ENCODE results near the gene SKAP2. TPM values are rescaled to one million over a fixed set of nuclear protein-coding genes. Genes with fewer than 3 reads are reported as not detected.

SKAP2 gene
- total RNA-seq, 2 experiments from 2014 or later: 18.6 to 21.3 TPM

DNA sequence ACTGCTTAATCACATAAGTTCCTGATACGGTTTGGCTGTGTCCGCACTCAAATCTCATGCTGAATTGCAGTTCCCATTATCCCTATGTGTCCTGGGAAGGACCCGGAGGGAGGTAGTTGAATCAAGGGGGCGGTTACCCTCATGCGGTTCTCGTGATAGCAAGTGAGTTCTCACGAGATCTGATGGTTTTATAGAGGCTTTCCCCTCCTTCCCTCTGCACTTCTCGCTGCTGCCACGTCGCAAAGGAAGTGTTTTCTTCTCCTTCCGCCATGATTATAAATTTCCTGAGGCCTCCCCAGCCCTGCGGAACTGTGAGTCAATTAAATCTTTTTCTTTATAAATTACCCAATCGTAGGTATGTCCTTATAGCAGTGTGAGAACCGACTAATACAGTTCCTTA, 226.2 kb downstream of the SKAP2 start:
- CTCF ChIA-PET: no interaction called here
- Mint-ChIP-seq H3K27me3 (peaks cover 22% of the 10 kb centered on the region), H3K36me3 (no peaks in the 10 kb centered on the region), H3K4me1 (peaks cover 10% of the 10 kb centered on the region), H3K27ac (no peak overlapping the region), H3K9me3 (ENCODE audit: low read depth) (no peaks in the 10 kb centered on the region), H3K4me3 (no peak overlapping the region)
- ATAC-seq (no peak), DNase-seq (no peak)

DNA sequence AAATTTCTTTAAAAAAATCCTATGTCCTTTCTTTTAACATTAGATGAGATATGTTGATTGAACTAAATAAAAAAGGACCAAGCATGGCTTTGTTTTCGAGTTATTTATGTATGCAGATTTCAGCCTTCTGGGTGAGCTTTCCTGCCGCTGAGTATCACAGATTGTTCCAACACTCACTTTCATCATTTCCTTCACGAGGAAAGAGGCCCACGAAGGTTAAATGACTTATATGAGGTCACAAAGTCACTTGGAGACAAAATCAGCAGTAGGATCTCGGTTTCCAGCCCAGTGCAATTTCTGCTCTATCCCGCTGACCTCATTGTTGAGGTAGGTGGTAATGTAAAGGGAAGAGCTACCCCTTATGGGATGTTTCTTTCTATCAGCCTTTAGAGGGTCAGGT, 226.8 kb downstream of the SKAP2 start:
- no peak overlapping the region for H3K4me3 Mint-ChIP-seq
- ATAC-seq: no peak
- H3K27ac Mint-ChIP-seq: no peak overlapping the region
- H3K4me1 Mint-ChIP-seq: peaks cover 10% of the 10 kb centered on the region
- H3K36me3 Mint-ChIP-seq: no peaks in the 10 kb centered on the region
- peaks cover 22% of the 10 kb centered on the region for H3K27me3 Mint-ChIP-seq
- H3K9me3 Mint-ChIP-seq (ENCODE audit: low read depth): no peaks in the 10 kb centered on the region
- no peak for DNase-seq
- CTCF ChIA-PET: no interaction called here

DNA sequence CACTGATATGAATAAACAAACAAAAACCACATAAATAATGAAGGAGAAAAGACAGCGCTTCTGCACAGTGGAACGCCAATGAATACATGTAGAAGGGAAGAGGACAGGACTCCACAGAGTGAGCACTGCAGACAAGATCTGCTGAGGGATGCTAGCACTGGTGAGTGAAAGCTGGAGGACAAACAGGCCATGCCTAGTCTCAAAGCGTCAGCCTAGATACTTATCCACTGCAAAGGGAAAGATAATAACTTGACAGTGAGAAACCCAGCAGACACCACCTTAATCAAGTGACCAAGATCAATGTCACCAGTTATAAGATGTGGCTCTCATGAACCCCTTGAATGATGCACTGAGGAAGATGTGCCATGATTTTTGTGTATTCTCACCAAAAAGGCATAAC, 227.6 kb downstream of the SKAP2 start:
- Mint-ChIP-seq H3K27me3 (peaks cover 22% of the 10 kb centered on the region), H3K36me3 (no peaks in the 10 kb centered on the region), H3K4me1 (peaks cover 12% of the 10 kb centered on the region), H3K9me3 (ENCODE audit: low read depth) (no peaks in the 10 kb centered on the region), H3K4me3 (no peak overlapping the region), H3K27ac (no peak overlapping the region)
- DNase-seq (no peak), ATAC-seq (no peak)
- CTCF ChIA-PET: no interaction called here

DNA sequence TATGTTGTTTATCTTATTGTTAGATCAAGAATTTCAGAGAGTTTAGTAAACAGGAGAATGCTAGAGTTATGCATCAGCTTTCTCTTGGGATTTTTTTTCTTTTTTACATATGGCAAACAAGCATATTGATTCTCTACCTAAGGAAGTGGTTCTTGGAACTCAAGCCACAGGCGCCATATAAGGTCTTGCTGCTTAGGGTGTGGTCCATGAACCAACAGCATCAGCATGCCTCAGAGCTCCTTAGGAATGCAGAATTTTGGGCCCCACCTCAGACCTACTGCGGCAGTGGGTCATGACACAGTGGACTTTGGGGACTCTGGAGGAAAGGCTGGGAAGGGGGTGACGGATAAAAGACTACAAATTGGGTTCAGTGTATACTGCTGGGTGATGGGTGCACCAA, 230.8 kb downstream of the SKAP2 start:
- ATAC-seq (peak; percentile 65), DNase-seq (peak; percentile 55)
- H3K36me3 Mint-ChIP-seq: peaks cover 1% of the 10 kb centered on the region
- H3K4me3 Mint-ChIP-seq: no peak overlapping the region
- CTCF ChIA-PET: no interaction called here
- H3K27ac Mint-ChIP-seq: peak overlapping the region; percentile 18
- H3K9me3 Mint-ChIP-seq (ENCODE audit: low read depth): no peaks in the 10 kb centered on the region
- H3K4me1 Mint-ChIP-seq: peaks cover 14% of the 10 kb centered on the region
- H3K27me3 Mint-ChIP-seq: peaks cover 27% of the 10 kb centered on the region

DNA sequence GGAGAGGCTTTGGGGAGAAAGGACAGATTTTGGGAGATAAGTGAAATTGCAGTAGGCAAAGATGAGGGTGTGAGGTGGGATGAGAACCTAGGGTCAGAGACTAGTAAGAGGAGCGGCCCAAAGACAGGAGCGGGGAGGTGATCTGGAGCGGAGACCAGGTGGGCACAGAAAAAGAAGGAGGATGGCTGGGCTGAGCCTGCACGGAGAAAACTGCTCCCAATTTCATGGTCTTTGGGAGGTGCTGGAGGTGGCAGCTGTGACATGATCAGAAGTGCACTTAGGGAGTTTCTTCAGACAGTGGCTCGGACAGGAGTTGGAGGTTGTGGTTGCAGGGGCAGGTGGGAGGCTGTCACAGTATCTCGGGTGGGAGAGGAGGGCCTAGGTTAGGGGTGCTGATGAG, 232.8 kb downstream of the SKAP2 start:
- Mint-ChIP-seq H3K4me1 (peaks cover 14% of the 10 kb centered on the region), H3K36me3 (peaks cover 1% of the 10 kb centered on the region), H3K9me3 (ENCODE audit: low read depth) (no peaks in the 10 kb centered on the region), H3K27ac (no peak overlapping the region), H3K4me3 (no peak overlapping the region), H3K27me3 (peaks cover 20% of the 10 kb centered on the region)
- CTCF ChIA-PET: no interaction called here
- no peak for DNase-seq
- ATAC-seq: no peak

DNA sequence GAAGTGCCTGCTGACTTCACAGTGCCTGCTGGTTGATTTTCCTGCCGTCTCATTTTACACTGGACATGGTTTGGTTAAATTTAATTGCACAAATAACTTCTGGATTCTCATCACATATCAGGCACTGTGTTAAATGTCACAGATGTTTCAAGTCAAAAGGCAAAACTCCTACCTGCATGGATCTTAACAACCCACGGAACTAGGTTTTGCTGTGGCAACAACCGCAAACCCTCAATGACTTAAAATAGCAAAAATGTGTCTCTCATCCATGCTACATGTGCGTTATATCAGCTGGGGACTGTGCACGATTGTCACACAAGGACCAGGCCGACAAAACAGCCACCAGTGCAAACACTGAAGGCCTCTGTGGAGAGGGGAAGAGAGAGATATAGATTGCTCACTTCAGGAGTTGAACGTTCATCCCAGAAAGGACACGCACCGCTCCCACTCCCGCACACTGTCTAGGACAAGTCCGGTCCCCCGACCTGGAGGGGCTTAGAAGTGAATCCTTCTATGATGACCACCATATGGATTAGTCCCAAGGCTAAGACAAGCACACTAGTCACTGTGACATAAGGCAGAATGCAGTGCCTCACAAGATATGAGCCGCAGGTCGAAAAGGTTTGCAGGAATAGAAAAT, 233.3 kb downstream of the SKAP2 start:
- no peak for DNase-seq
- peaks cover 15% of the 10 kb centered on the region for H3K27me3 Mint-ChIP-seq
- H3K9me3 Mint-ChIP-seq (ENCODE audit: low read depth): no peaks in the 10 kb centered on the region
- no peak overlapping the region for H3K27ac Mint-ChIP-seq
- CTCF ChIA-PET: no interaction called here
- H3K36me3 Mint-ChIP-seq: peaks cover 1% of the 10 kb centered on the region
- H3K4me1 Mint-ChIP-seq: peaks cover 14% of the 10 kb centered on the region
- no peak for ATAC-seq
- H3K4me3 Mint-ChIP-seq: no peak overlapping the region

DNA sequence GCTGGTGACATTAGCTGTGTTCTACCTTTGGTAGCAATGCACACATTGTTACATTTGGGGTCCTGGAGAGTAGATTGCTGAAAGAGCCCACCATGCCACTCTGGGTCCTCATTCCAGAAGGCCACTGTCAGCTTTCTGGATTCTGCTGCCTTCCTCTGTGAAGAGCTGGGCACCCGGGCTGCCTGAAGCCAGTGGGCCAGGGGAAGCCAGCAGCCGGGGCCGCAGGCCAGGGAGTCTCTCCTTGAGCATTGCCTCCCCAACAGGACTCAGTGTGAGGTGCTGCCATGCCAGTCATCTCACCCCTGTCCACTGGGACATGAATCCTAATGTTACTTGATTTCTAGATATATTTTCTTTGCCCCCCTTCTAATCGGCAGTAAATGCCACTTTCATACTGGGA, 234.0 kb downstream of the SKAP2 start:
- Mint-ChIP-seq H3K9me3 (ENCODE audit: low read depth) (no peaks in the 10 kb centered on the region), H3K36me3 (peaks cover 1% of the 10 kb centered on the region), H3K27me3 (peaks cover 15% of the 10 kb centered on the region), H3K27ac (no peak overlapping the region), H3K4me1 (peaks cover 14% of the 10 kb centered on the region), H3K4me3 (no peak overlapping the region)
- no peak for DNase-seq
- CTCF ChIA-PET: no interaction called here
- ATAC-seq: no peak

DNA sequence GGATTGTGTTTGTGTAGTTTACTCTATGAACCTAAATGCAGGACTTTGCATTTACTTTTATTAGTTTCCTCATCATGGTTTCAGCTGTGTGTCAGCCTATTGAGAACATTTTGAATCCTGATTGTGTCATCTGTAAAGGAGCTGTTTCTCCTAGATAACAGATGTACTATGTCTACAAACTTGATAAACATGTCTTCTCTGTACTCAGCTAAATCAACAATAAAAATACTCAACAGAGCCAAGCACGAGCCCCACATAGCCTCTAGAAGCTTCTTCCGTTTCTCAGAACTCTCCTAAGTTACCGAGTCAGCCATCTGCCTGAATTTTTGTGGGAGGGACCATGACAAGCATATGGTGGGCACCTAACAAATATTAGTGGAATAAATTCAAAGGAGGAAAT, 234.7 kb downstream of the SKAP2 start:
- no peaks in the 10 kb centered on the region for H3K9me3 Mint-ChIP-seq (ENCODE audit: low read depth)
- DNase-seq: no peak
- H3K4me1 Mint-ChIP-seq: peaks cover 14% of the 10 kb centered on the region
- CTCF ChIA-PET: no interaction called here
- no peak for ATAC-seq
- H3K27me3 Mint-ChIP-seq: peaks cover 11% of the 10 kb centered on the region
- no peak overlapping the region for H3K4me3 Mint-ChIP-seq
- H3K27ac Mint-ChIP-seq: no peak overlapping the region
- H3K36me3 Mint-ChIP-seq: peaks cover 1% of the 10 kb centered on the region

DNA sequence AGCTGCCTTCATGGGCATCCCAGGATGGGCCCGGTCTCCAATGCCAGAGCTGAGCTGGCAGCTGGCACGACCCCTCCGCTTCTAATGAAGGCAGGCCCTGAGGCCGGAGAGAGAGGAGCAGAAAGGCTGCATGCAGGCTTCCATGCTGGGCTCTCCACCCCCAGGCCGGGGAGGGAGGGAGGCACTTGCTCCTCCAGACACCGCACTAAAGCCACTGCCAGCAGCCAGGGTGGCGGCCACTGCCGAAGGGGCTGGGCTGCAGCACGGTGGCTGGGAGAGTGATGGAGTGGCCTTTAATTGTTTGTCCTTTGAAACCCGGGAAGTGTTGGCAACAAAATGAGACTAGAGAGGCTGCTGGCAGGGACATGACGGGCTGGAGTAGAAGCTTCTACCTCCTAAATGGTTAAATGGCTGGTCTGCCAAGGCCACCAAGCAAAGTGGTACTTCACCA, 236.5 kb downstream of the SKAP2 start:
- no peak for ATAC-seq
- Mint-ChIP-seq H3K27me3 (peaks cover 5% of the 10 kb centered on the region), H3K4me3 (no peak overlapping the region), H3K9me3 (ENCODE audit: low read depth) (no peaks in the 10 kb centered on the region), H3K36me3 (peaks cover 1% of the 10 kb centered on the region), H3K4me1 (peaks cover 3% of the 10 kb centered on the region), H3K27ac (no peak overlapping the region)
- CTCF ChIA-PET: no interaction called here
- no peak for DNase-seq

DNA sequence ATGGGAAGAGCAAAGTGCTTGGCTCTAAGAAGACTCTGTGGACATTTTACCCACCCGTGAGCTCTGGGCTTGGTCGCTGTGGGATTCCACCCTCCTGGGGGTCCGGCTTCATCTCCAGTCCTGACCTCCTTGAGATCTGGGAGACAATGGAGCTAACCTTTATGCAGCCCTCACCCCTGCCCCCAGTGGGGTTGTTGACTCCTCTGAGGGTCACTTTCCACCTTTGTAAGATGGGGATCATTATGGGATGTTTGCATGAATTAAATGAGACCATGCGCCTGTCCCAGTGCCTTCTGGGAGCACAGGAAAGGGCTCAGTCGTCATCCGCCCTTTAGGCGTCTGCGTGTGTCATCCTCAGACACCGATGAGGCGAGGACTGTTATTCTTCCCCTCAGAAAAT, 237.2 kb downstream of the SKAP2 start:
- ATAC-seq (no peak), DNase-seq (no peak)
- no peaks in the 10 kb centered on the region for H3K9me3 Mint-ChIP-seq (ENCODE audit: low read depth)
- H3K27me3 Mint-ChIP-seq: peaks cover 5% of the 10 kb centered on the region
- CTCF ChIA-PET: no interaction called here
- H3K27ac Mint-ChIP-seq: no peak overlapping the region
- peaks cover 1% of the 10 kb centered on the region for H3K36me3 Mint-ChIP-seq
- peaks cover 2% of the 10 kb centered on the region for H3K4me1 Mint-ChIP-seq
- H3K4me3 Mint-ChIP-seq: no peak overlapping the region

DNA sequence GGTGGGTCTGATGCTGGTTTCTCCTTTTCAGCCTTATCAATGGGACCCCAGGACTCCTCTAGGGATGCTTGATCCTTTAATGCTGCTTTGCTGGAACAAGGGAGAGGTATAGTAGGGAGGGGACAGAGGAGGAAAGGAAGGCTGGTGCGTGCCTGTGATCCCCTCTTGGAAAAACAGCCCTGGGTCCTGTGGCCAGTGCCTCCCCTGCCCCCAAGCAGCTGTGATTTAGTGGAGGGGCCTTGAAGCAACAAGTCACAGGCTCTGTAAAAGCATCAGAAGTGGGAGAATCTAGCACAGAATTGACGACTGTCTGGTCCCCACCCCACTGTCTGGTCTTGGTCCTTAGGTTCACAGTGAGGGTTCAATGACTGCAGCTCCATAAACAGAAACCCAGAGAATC, 237.7 kb downstream of the SKAP2 start:
- no peak overlapping the region for H3K27ac Mint-ChIP-seq
- DNase-seq (no peak), ATAC-seq (no peak)
- H3K27me3 Mint-ChIP-seq: peaks cover 5% of the 10 kb centered on the region
- H3K4me1 Mint-ChIP-seq: peaks cover 2% of the 10 kb centered on the region
- peaks cover 1% of the 10 kb centered on the region for H3K36me3 Mint-ChIP-seq
- H3K4me3 Mint-ChIP-seq: no peak overlapping the region
- CTCF ChIA-PET: no interaction called here
- H3K9me3 Mint-ChIP-seq (ENCODE audit: low read depth): no peaks in the 10 kb centered on the region

DNA sequence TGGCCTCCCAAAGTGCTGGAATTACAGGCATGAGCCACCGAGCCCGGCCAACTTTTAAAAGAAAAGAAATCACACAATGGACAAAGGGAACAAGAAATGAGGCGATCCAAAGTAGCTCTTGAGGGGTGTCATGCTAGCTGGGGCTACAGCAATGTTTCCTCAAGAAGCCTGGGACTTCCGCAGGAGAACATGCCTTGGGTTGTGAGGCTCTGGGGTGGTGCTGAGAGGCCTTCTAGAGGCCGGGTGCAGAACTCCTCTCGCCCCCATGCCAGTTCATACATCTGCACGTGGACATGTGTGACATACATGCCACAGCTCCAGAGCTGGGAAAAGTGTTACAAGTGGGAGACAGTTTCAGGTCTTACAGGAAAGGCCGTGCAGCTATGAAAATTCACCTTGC, 238.2 kb downstream of the SKAP2 start:
- peaks cover 1% of the 10 kb centered on the region for H3K36me3 Mint-ChIP-seq
- H3K27me3 Mint-ChIP-seq: peaks cover 7% of the 10 kb centered on the region
- no peak overlapping the region for H3K27ac Mint-ChIP-seq
- ATAC-seq (no peak), DNase-seq (no peak)
- H3K4me3 Mint-ChIP-seq: no peak overlapping the region
- H3K4me1 Mint-ChIP-seq: peaks cover 2% of the 10 kb centered on the region
- CTCF ChIA-PET: no interaction called here
- no peaks in the 10 kb centered on the region for H3K9me3 Mint-ChIP-seq (ENCODE audit: low read depth)

DNA sequence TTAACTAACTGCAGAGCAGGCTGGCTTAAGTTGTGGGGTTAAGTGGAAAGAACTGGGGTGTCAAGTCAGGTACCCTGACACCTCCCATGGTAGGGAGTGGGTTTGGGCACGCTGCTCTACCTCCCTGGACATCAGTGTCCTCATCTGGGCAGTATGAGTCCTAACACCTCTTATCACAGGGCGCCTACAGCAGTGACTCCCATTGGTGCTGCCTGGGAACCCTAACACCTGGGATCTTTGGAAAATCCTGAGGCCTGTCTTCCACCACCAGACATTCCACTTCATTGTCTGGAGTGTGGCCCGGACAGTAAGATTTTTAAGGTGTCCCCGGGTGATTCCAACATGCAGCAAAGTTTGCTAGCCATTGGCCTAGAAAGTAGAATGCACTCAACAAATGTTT, 239.1 kb downstream of the SKAP2 start:
- Mint-ChIP-seq H3K4me3 (no peak overlapping the region), H3K27ac (no peak overlapping the region), H3K4me1 (peaks cover 2% of the 10 kb centered on the region), H3K27me3 (peaks cover 7% of the 10 kb centered on the region), H3K36me3 (peaks cover 1% of the 10 kb centered on the region), H3K9me3 (ENCODE audit: low read depth) (no peaks in the 10 kb centered on the region)
- CTCF ChIA-PET: no interaction called here
- no peak for ATAC-seq
- DNase-seq: no peak

DNA sequence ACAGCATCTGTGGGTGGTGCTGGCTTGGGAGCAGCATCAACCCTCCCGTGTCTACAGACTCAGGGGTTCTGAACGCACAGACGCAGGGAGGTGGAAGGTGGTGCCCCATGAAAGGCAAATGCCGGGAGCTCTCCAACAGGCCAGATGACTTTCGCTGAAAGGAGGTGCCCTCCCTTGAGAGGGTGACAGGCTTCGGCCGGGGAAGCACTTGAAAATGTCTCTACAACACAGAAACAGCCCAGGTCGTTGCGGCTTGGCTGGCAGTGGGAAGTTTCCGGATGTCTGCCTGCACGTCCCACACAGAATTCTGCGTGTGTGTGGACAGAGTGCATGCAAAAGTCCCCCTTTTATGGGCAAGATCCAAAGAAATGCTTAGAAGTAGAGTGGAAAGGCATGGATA, 239.6 kb downstream of the SKAP2 start:
- H3K9me3 Mint-ChIP-seq (ENCODE audit: low read depth): no peaks in the 10 kb centered on the region
- CTCF ChIA-PET: no interaction called here

DNA sequence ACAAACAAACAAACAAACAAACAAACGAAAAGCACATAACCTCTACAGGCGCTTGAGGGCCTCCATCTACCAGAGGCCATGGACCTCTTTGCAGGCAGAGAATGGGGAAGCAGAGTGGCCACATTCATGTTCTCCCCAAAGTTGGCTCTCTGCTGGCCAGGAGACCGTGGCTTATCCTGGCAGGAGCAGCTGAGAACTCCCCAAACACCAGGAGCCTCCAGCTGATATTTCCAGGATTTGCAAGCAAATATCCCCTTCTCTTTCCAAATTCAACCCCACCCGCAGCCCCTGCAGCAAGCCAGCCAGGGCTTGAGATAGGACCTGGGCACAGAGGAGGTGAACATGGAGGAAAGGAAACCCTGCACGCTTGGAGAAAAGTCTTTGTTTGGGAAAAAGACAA, 240.0 kb downstream of the SKAP2 start:
- DNase-seq (no peak), ATAC-seq (no peak)
- Mint-ChIP-seq H3K27me3 (peaks cover 4% of the 10 kb centered on the region), H3K4me3 (no peak overlapping the region), H3K36me3 (peaks cover 1% of the 10 kb centered on the region), H3K4me1 (peaks cover 1% of the 10 kb centered on the region), H3K27ac (no peak overlapping the region), H3K9me3 (ENCODE audit: low read depth) (no peaks in the 10 kb centered on the region)
- CTCF ChIA-PET: no interaction called here

More for the DNA sequence above, 239.6 kb downstream of the SKAP2 start:
- DNase-seq: no peak
- Mint-ChIP-seq H3K4me3 (no peak overlapping the region), H3K27ac (no peak overlapping the region), H3K27me3 (peaks cover 5% of the 10 kb centered on the region), H3K4me1 (peaks cover 2% of the 10 kb centered on the region), H3K36me3 (peaks cover 1% of the 10 kb centered on the region)
- no peak for ATAC-seq
